Measurements from ENCODE around the gene RPS15. TPM values are rescaled to one million over a fixed set of nuclear protein-coding genes. Genes with fewer than 3 reads are reported as not detected.

RPS15 gene
- total and polyA plus RNA-seq, 9 of the 15 experiments (the other 6 are each of a cell fraction or from before 2014, with no cell fraction given), result 605 to 2,791 (median 957) TPM

- TF ChIP-seq TOE1 (IDR thresholded peaks at IDR 0.05; ENCODE audit: borderline replicate concordance) (peak; percentile 33; the same call in 1 of the 2 replicates), TOE1 (CRISPR knock-in tag; IDR thresholded peaks at IDR 0.05; ENCODE audit: borderline replicate concordance, low read depth) (no peak), TCF7 (IDR thresholded peaks at IDR 0.05; ENCODE audit: borderline replicate concordance) (no peak), POLR2H (tag; IDR thresholded peaks at IDR 0.05; ENCODE audit: low read depth) (no peak), ESRRB (CRISPR knock-in tag; IDR thresholded peaks at IDR 0.05; ENCODE audit: borderline replicate concordance) (no peak), DMBX1 (CRISPR knock-in tag; IDR thresholded peaks at IDR 0.05; ENCODE audit: borderline replicate concordance) (no peak), SAFB2 (IDR thresholded peaks at IDR 0.05; ENCODE audit: borderline replicate concordance, low read depth, low read length, severe bottlenecking) (no peak), ETV5 (CRISPR knock-in tag; IDR thresholded peaks at IDR 0.05; ENCODE audit: low read depth) (0 out of 2 replicates have a peak, but pooled peaks have one; percentile 48), EZH2 (IDR thresholded peaks at IDR 0.05; ENCODE audit: borderline replicate concordance, low read depth, low read length) (no peak), TGIF2 (CRISPR knock-in tag; IDR thresholded peaks at IDR 0.05) (no peak), ELF4 (CRISPR knock-in tag; IDR thresholded peaks at IDR 0.05) (no peak), NELFE (IDR thresholded peaks at IDR 0.05; ENCODE audit: insufficient read depth, insufficient read length) (no peak), HMGN3 (IDR thresholded peaks at IDR 0.05; ENCODE audit: borderline replicate concordance, extremely low read depth, insufficient read length, low read depth, low read length) (peak; percentile 74), ZNF140 (CRISPR knock-in tag; IDR thresholded peaks at IDR 0.05) (no peak), NR3C1 (CRISPR knock-in tag; IDR thresholded peaks at IDR 0.05) (no peak), SMAD4 (CRISPR knock-in tag; conservative IDR thresholded peaks at IDR 0.05) (no peak), TCF3 (CRISPR knock-in tag; IDR thresholded peaks at IDR 0.05) (0 out of 2 replicates have a peak, but pooled peaks have one; percentile 14), L3MBTL2 (IDR thresholded peaks at IDR 0.05) (peak; percentile 87), NCOR1 (IDR thresholded peaks at IDR 0.05) (no peak), ATF1 (CRISPR knock-in tag; IDR thresholded peaks at IDR 0.05) (no peak), ATF1 (tag; IDR thresholded peaks at IDR 0.05) (peak; percentile 14; the same call in 1 of the 2 replicates), TAF1 (IDR thresholded peaks at IDR 0.05; ENCODE audit: control insufficient read depth, extremely low read depth, insufficient read depth, low read length, severe bottlenecking) (no peak)
- TF ChIP-seq, protein P1, sequence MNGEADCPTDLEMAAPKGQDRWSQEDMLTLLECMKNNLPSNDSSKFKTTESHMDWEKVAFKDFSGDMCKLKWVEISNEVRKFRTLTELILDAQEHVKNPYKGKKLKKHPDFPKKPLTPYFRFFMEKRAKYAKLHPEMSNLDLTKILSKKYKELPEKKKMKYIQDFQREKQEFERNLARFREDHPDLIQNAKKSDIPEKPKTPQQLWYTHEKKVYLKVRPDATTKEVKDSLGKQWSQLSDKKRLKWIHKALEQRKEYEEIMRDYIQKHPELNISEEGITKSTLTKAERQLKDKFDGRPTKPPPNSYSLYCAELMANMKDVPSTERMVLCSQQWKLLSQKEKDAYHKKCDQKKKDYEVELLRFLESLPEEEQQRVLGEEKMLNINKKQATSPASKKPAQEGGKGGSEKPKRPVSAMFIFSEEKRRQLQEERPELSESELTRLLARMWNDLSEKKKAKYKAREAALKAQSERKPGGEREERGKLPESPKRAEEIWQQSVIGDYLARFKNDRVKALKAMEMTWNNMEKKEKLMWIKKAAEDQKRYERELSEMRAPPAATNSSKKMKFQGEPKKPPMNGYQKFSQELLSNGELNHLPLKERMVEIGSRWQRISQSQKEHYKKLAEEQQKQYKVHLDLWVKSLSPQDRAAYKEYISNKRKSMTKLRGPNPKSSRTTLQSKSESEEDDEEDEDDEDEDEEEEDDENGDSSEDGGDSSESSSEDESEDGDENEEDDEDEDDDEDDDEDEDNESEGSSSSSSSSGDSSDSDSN (IDR thresholded peaks at IDR 0.05; ENCODE audit: borderline replicate concordance in 1 of 2, low read depth in 2 of 2, low read length in 2 of 2), result no peak
- TF ChIP-seq, protein P2, sequence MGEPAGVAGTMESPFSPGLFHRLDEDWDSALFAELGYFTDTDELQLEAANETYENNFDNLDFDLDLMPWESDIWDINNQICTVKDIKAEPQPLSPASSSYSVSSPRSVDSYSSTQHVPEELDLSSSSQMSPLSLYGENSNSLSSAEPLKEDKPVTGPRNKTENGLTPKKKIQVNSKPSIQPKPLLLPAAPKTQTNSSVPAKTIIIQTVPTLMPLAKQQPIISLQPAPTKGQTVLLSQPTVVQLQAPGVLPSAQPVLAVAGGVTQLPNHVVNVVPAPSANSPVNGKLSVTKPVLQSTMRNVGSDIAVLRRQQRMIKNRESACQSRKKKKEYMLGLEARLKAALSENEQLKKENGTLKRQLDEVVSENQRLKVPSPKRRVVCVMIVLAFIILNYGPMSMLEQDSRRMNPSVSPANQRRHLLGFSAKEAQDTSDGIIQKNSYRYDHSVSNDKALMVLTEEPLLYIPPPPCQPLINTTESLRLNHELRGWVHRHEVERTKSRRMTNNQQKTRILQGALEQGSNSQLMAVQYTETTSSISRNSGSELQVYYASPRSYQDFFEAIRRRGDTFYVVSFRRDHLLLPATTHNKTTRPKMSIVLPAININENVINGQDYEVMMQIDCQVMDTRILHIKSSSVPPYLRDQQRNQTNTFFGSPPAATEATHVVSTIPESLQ (CRISPR knock-in tag; IDR thresholded peaks at IDR 0.05), result no peak
These were observed 17.3 kb downstream of the RPS15 start (continued) for GRCh38 chr19:1455336-1456120.

All from K562 (cell line).